GM23248 (cell line): Measurements from ENCODE around the gene CFAP58.

Experiments used
- EZH2 ChIP-seq: fragments of 200-600 bp; sonication (generic); IDR thresholded peaks from 2 replicates; pipeline ENCODE4 v1.6.1; 2018; ENCODE audit warnings: antibody characterized with exemption, mild to moderate bottlenecking; ENCODE audit not compliant: insufficient read depth, poor library complexity, severe bottlenecking
- EZH2phosphoT487 ChIP-seq: fragments of 200-600 bp; sonication (generic); IDR thresholded peaks from 2 replicates; pipeline ENCODE4 v1.6.1; 2018; ENCODE audit warnings: antibody characterized with exemption, moderate library complexity, mild to moderate bottlenecking, low read depth; ENCODE audit not compliant: insufficient read depth

GRCh38 chr10:104380336-104380735 lies 26.7 kb downstream of the CFAP58 start:
- TF ChIP-seq EZH2 (no peak), EZH2phosphoT487 (no peak)
